Gastrocnemius medialis (tissue), 4 donors: ENCODE measurements around the gene IFT22. TPM values are rescaled to one million over a fixed set of nuclear protein-coding genes. Genes with fewer than 3 reads are reported as not detected.
"Not testable (repeated sequence)": the region's sequence is repeated elsewhere in the genome, so short reads cannot be mapped to it uniquely, and the experiment has no call there.

Source experiments
- ATAC-seq, 2 donors: fragments of 150-250 bp; one replicate each; pipeline ENCODE4 v1.9.1; 2016
- DNase-seq, 2 donors: peaks; one replicate each; pipeline ENCODE4 v3.0.0-alpha.2; 2019
- H3K27ac ChIP-seq, 4 donors: fragments of 200-600 bp; sonication (generic); 1 replicate in 1 of 4; 2 replicates in 3 of 4; pipeline ENCODE4 v1.5.1; 2016 to 2018; ENCODE audit warnings: mild to moderate bottlenecking in 2 of 4, moderate library complexity in 1 of 4
- H3K27me3 ChIP-seq, 3 donors: fragments of 200-600 bp; sonication (generic) in 2 of 3; 1 replicate in 1 of 3; 2 replicates in 2 of 3; pipeline versions ENCODE4 v1.5.1 to v1.6.0; 2016 to 2019; ENCODE audit warnings: mild to moderate bottlenecking in 1 of 3, moderate library complexity in 1 of 3
- H3K36me3 ChIP-seq, 2 donors: fragments of 200-600 bp; sonication (generic) in 1 of 2; one replicate each; pipeline ENCODE4 v1.5.1; 2017 to 2018
- H3K4me1 ChIP-seq, 2 donors: fragments of 200-600 bp; sonication (generic) in 1 of 2; one replicate each; pipeline ENCODE4 v1.5.1; 2016 to 2017; ENCODE audit warnings: mild to moderate bottlenecking in 2 of 2
- H3K4me3 ChIP-seq, 4 donors: fragments of 200-600 bp; sonication (generic) in 3 of 4; 1 replicate in 1 of 4; 2 replicates in 3 of 4; pipeline ENCODE4 v1.5.1; 2016 to 2019; ENCODE audit warnings: mild to moderate bottlenecking in 2 of 4
- H3K9me3 ChIP-seq, 3 donors: fragments of 200-600 bp; sonication (generic) in 2 of 3; 1 replicate in 1 of 3; 2 replicates in 2 of 3; pipeline ENCODE4 v1.5.1; 2016 to 2019
- POLR2A ChIP-seq, 2 donors: fragments of 450-650 bp; IDR thresholded peaks; one replicate each; pipeline ENCODE4 v1.6.1; 2017; ENCODE audit warnings: antibody characterized with exemption in 2 of 2, mild to moderate bottlenecking in 2 of 2, moderate library complexity in 2 of 2
- in situ Hi-C, 4 donors: fragments of 200-750 bp; cut with MboI; loops; one replicate each; pipeline versions ENCODE4 v1.15.0 to v1.8.0; 2017; ENCODE audit warnings: low sequenced_read_pairs in 4 of 4
- intact Hi-C: fragments of 100-400 bp; cut with DNase I; formaldehyde crosslinking; loops from one replicate; pipeline ENCODE4 v1.15.1; 2023; ENCODE audit warnings: low total_unique reads
- total RNA-seq, 4 donors: library from RNA; depleted of rRNA; stranded (reverse); fragments of >200 nt; gene quantifications; one replicate each; pipeline versions ENCODE4 v1.1.0 to v1.2.3, GENCODE V29; 2016
- TF ChIP-seq, protein P1 (sequence below), 5 experiments: fragments of 450-650 bp in 3 of 5; fragments of 200-600 bp in 2 of 5; sonication (generic) in 2 of 5; IDR thresholded peaks in 4 of 5; conservative IDR thresholded peaks in 1 of 5; 1 replicate in 4 of 5; 2 replicates in 1 of 5; pipeline ENCODE4 v1.5.1; 2016 to 2019; ENCODE audit warnings: antibody characterized with exemption in 5 of 5, mild to moderate bottlenecking in 3 of 5, moderate library complexity in 3 of 5

The IFT22 gene
- total RNA-seq, 4 donors from 2014 or later, result 13.4 to 32.3 (median 28.9) TPM

DNA sequence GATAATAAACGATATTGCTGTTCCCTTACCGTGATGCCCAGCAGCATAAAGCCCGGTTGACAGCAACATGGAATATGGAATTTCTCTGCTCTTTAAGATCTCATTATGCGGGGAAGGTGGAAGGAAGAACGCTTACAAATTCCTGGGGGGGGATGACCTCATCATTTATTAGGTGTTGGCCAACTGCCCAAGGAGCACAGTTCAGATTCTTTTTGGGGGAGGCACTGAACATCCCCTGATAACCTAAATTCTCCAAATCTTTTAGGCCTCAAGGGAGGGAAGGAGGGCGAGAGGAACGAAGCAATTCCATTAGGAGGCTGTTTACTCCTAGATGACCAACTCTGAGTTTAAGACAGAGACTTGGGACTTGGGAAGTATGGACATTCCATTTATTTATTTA, 35.8 kb upstream of the IFT22 start:
- intact Hi-C loops (no loop called here), in situ Hi-C loops (loop anchor here in 1 of 4 donors (25.0 kb wide), 1 partner anchor 180 kb away; no protein-coding TSS in a partner anchor)
- DNase-seq (no peak), ATAC-seq (no peak)
- Histone ChIP-seq H3K27ac (no peak overlapping the region), H3K36me3 (no peaks in the 10 kb centered on the region), H3K4me1 (no peaks in the 10 kb centered on the region), H3K9me3 (no peaks in the 10 kb centered on the region), H3K27me3 (peaks cover 0 to 12% (median 4%) of the 10 kb centered on the region in 3 donors), H3K4me3 (no peak overlapping the region)
- TF ChIP-seq, protein P1, sequence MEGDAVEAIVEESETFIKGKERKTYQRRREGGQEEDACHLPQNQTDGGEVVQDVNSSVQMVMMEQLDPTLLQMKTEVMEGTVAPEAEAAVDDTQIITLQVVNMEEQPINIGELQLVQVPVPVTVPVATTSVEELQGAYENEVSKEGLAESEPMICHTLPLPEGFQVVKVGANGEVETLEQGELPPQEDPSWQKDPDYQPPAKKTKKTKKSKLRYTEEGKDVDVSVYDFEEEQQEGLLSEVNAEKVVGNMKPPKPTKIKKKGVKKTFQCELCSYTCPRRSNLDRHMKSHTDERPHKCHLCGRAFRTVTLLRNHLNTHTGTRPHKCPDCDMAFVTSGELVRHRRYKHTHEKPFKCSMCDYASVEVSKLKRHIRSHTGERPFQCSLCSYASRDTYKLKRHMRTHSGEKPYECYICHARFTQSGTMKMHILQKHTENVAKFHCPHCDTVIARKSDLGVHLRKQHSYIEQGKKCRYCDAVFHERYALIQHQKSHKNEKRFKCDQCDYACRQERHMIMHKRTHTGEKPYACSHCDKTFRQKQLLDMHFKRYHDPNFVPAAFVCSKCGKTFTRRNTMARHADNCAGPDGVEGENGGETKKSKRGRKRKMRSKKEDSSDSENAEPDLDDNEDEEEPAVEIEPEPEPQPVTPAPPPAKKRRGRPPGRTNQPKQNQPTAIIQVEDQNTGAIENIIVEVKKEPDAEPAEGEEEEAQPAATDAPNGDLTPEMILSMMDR (IDR thresholded peaks at IDR 0.05 in 4 of 5, conservative IDR thresholded peaks at IDR 0.05 in 1 of 5), result no peak
- no peak for TF ChIP-seq POLR2A (IDR thresholded peaks at IDR 0.05)

DNA sequence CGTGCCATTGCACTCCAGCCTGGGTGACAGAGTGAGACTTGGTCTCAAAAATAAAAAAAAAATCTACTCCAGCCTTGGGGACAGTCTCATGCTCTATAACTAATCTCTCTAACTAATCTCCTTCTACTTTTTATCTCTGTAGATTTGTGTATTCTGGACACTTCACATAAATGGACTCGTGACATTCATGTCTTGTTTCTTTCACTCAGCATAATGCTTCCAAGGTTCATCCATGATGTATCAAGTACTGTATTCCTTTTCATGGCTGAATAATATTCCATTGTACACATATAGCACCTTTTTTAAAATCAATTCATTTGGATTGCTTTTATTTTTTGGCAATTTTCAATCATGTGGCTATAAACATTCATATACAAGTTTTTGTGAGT, 31.3 kb upstream of the IFT22 start:
- DNase-seq, result no peak
- no peaks in the 10 kb centered on the region for H3K9me3 ChIP-seq
- H3K4me1 ChIP-seq, result no peaks in the 10 kb centered on the region
- in situ Hi-C loops (loop anchor here in 1 of 4 donors (25.0 kb wide), 1 partner anchor 184 kb away; no protein-coding TSS in a partner anchor), intact Hi-C loops (no loop called here)
- no peak overlapping the region for H3K4me3 ChIP-seq
- TF ChIP-seq, protein P1 (IDR thresholded peaks at IDR 0.05 in 4 of 5, conservative IDR thresholded peaks at IDR 0.05 in 1 of 5), result no peak
- TF ChIP-seq POLR2A (IDR thresholded peaks at IDR 0.05), result no peak
- H3K27ac ChIP-seq, result no peak overlapping the region
- peaks cover 0 to 9% (median 0%) of the 10 kb centered on the region in 3 donors for H3K27me3 ChIP-seq
- no peak for ATAC-seq
- H3K36me3 ChIP-seq, result no peaks in the 10 kb centered on the region

DNA sequence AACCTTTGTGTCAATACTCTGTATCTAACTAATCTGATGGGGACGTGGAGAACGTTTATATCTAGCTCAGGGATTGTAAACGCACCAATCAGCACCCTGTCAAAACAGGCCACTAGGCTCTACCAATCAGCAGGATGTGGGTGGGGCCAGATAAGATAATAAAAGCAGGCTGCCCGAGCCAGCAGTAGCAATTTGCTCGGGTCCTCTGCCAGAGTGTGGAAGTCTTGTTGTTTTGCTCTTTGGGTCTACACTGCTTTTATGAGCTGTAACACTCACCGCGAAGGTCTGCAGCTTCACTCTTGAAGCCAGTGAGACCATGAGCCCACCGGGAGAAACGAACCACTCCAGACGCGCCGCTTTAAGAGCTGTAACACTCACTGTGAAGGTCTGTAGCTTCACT, 27.7 kb upstream of the IFT22 start:
- H3K9me3 ChIP-seq, in situ Hi-C loops, H3K27ac ChIP-seq, H3K4me3 ChIP-seq, H3K36me3 ChIP-seq, ATAC-seq, H3K27me3 ChIP-seq, intact Hi-C loops, DNase-seq, H3K4me1 ChIP-seq: not testable (repeated sequence)

DNA sequence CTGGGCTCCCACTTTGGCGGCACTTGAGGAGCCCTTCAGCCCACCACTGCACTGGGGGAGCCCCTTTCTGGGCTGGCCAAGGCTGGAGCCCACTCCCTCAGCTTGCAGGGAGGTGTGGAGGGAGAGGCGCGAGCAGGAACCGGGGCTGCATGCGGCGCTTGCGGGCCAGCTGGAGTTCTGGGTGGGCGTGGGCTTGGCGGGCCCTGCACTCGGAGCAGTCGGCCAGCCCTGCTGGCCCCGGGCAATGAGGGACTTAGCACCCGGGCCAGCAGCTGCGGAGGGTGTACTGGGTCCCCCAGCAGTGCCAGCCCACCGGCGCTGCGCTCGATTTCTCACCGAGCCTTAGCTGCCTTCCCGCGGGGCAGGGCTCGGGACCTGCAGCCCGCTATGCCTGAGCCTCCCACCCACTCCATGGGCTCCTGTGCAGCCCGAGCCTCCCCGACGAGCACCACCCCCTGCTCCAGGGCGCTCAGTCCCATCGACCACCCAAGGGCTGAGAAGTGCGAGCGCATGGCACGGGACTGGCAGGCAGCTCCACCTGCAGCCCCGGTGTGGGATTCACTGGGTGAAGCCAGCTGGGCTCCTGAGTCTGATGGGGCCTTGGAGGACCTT, 26.9 kb upstream of the IFT22 start:
- H3K36me3 ChIP-seq, H3K27me3 ChIP-seq, H3K4me1 ChIP-seq, in situ Hi-C loops, ATAC-seq, DNase-seq, intact Hi-C loops, H3K9me3 ChIP-seq, H3K27ac ChIP-seq, H3K4me3 ChIP-seq: not testable (repeated sequence)

DNA sequence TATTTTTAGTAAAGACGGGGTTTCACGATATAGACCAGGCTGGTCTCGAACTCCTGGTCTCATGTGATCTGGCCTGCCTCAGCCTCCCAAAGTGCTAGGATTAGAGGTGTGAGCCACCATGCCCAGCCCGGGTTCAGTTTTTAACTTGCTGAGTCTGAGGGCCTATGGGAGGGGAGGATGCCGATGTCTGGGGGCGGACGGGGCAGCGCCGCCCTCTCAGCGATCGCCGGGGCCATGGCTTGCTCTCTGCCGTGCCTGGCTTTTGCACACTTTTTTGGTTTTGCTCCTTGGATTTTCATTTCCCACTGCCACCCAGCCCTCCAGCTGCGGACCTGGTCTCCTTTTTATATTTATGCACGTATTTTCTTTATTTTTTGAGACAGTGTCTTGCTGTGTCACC, 25.9 kb upstream of the IFT22 start:
- no peak for TF ChIP-seq POLR2A (IDR thresholded peaks at IDR 0.05)
- TF ChIP-seq, protein P1 (IDR thresholded peaks at IDR 0.05 in 4 of 5, conservative IDR thresholded peaks at IDR 0.05 in 1 of 5), result no peak
- intact Hi-C loops (no loop called here), in situ Hi-C loops (no loop called here)
- Histone ChIP-seq H3K27ac (no peak overlapping the region), H3K9me3 (no peaks in the 10 kb centered on the region), H3K36me3 (no peaks in the 10 kb centered on the region), H3K4me3 (no peak overlapping the region), H3K27me3 (peaks cover 0 to 3% (median 3%) of the 10 kb centered on the region in 3 donors), H3K4me1 (no peaks in the 10 kb centered on the region)
- no peak for ATAC-seq
- DNase-seq, result no peak

DNA sequence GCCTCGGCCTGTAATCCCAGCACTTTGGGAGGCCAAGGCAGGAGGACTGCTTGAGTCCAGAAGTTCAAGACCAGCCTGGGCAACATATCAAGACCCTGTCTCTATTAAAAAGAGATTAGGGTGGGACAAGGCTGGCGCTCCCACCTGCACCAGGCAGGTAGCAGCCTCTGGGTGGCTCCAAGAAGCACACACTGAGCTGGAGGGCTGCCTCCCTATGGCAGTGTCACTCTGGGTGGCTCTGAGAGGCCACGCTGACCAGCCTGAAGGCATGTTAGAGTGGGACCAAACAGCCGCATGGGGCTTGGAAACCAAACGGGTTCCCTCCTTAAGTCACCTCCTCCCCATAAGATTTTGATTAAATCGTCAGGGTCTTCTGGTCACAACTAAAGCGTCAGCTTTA, 21.3 kb upstream of the IFT22 start:
- no peaks in the 10 kb centered on the region for H3K4me1 ChIP-seq
- in situ Hi-C loops, result no loop called here
- H3K36me3 ChIP-seq, result no peaks in the 10 kb centered on the region
- peaks cover 0 to 3% (median 0%) of the 10 kb centered on the region in 3 donors for H3K27me3 ChIP-seq
- no peaks in the 10 kb centered on the region for H3K9me3 ChIP-seq
- DNase-seq, result no peak
- no peak for ATAC-seq
- H3K4me3 ChIP-seq, result no peak overlapping the region
- TF ChIP-seq, protein P1 (IDR thresholded peaks at IDR 0.05 in 4 of 5, conservative IDR thresholded peaks at IDR 0.05 in 1 of 5), result no peak
- TF ChIP-seq POLR2A (IDR thresholded peaks at IDR 0.05), result no peak
- intact Hi-C loops, result no loop called here
- H3K27ac ChIP-seq, result no peak overlapping the region
